Heart left ventricle (tissue), 13 donors: ENCODE measurements around the gene KCNQ1.

Experiments
- POLR2A ChIP-seq, 2 donors: fragments of 450-650 bp; IDR thresholded peaks; one replicate each; pipeline ENCODE4 v1.6.1; 2017; ENCODE audit warnings: antibody characterized with exemption in 2 of 2, mild to moderate bottlenecking in 2 of 2, moderate library complexity in 2 of 2
- TF ChIP-seq, protein P1 (sequence below), 12 donors: fragments of 200-600 bp; sonication (generic) in 4 of 12; IDR thresholded peaks; one replicate each; pipeline versions ENCODE4 v1.5.0 to v1.8.0; 2018 to 2022; ENCODE audit warnings: antibody characterized with exemption in 12 of 12, mild to moderate bottlenecking in 5 of 12
- donor health status: ischemic (EF 13 %, LVEDD 7.1; RV severe dilation, severe dysfunction).
- donor health status: DM: no; HTN: yes; CAD: no.
- donor health status: DM: no; HTN: no; CAD: no.
- donor health status: ischemic (EF 25% LVEDD 6.9; RV normal size, moderate dysfunction).
- donor health status: ischemic (EF 25% LVEDD 5.7; RV mildly dilated, moderate dysfunction).
- donor health status: ischemic (EF 35%, LVEDD 5.7; RV mildly dilated, moderate dysfunction).
- donor health status: nonischemic (EF 11% LVEDD 7.7; RV severe dilation, severe dysfunction).
- donor health status: DM: yes; HTN: yes; CAD: no.
- donor health status: PGD.
- donor health status: ischemic (EF 29% LVEDD 5.4; RV normal size, mild dysfunction).
- donor health status: nonischemic (EF 23%, LVEDD 6.1; RV moderate dilation, normal function).

DNA sequence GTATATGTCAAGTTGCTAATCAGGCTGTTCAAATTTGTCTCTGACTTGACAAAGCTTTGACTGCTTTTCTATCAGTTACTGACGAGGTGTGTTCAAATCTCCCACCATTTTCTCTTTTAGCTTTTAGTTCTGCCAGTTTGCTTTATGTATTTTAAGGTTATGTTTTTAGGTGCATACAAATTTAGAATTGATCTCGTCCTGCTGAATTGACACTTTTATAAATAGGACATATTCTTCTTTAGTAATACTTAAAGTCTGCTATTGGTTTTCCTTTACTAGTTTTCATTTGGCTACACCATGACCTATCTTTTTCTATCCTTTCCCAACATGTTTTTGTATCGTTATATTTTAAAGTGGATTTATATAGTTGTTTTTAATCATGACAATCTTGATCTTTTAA, 320.7 kb downstream of the KCNQ1 start:
- no peak for TF ChIP-seq POLR2A (IDR thresholded peaks at IDR 0.05)
- TF ChIP-seq, protein P1, sequence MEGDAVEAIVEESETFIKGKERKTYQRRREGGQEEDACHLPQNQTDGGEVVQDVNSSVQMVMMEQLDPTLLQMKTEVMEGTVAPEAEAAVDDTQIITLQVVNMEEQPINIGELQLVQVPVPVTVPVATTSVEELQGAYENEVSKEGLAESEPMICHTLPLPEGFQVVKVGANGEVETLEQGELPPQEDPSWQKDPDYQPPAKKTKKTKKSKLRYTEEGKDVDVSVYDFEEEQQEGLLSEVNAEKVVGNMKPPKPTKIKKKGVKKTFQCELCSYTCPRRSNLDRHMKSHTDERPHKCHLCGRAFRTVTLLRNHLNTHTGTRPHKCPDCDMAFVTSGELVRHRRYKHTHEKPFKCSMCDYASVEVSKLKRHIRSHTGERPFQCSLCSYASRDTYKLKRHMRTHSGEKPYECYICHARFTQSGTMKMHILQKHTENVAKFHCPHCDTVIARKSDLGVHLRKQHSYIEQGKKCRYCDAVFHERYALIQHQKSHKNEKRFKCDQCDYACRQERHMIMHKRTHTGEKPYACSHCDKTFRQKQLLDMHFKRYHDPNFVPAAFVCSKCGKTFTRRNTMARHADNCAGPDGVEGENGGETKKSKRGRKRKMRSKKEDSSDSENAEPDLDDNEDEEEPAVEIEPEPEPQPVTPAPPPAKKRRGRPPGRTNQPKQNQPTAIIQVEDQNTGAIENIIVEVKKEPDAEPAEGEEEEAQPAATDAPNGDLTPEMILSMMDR (IDR thresholded peaks at IDR 0.05), result no peak
